GM12878 (cell line): ENCODE data around the gene ITGA11. TPM values are rescaled to one million over a fixed set of nuclear protein-coding genes. Genes with fewer than 3 reads are reported as not detected.

ENCODE experiments used
- ATAC-seq: fragments of 200-7000 bp; cut with Tn5 transposase; 3 replicates; pipeline ENCODE4 v1.9.1; 2020; ENCODE audit warnings: mild to moderate bottlenecking, moderate library complexity
- BruUV-seq: library from RNA; stranded (reverse); fragments of 400-500 nt; replicated peaks from 2 replicates; lab custom pipeline; 2021; lab: Mats Ljungman, UMichigan
- CTCF ChIA-PET: fragments of 300-600 bp; sonication (Branson Sonifier 250); formaldehyde crosslinking; extraction: SDS; loops from one replicate; lab custom pipeline; 2021; ENCODE audit warnings: inconsistent platforms; lab: Yijun Ruan, JAX
- POLR2A ChIA-PET: fragments of 350-600 bp; formaldehyde crosslinking; extraction: SDS; loops from one replicate; lab custom pipeline; 2021; ENCODE audit warnings: inconsistent platforms; lab: Charles Lee
- RAD21 ChIA-PET: fragments of 300-600 bp; sonication (Branson Sonifier 250); formaldehyde crosslinking; loops from one replicate; lab custom pipeline; 2023; ENCODE audit warnings: antibody characterized with exemption; ENCODE audit not compliant: unreplicated experiment; lab: Charles Lee
- SMC1A ChIA-PET: fragments of 300-600 bp; sonication (Branson Sonifier 250); formaldehyde crosslinking; loops from one replicate; lab custom pipeline; 2023; ENCODE audit not compliant: unreplicated experiment, uncharacterized antibody; lab: Charles Lee
- DNase-seq: peaks from one replicate; pipeline ENCODE4 v3.0.0-alpha.2; 2011; ENCODE audit warnings: low read depth, low spot score
- FAIRE-seq: peaks from 3 replicates; lab custom pipeline; 2011; peaks lifted over from hg19 to GRCh38; lab: Jason Lieb, UNC
- H2AFZ ChIP-seq: 2 replicates; pipeline ENCODE4 v1.6.0; 2011; ENCODE audit warnings: low read depth, low read length, control low read depth; ENCODE audit not compliant: control insufficient read depth
- H3K27ac ChIP-seq: 2 replicates; pipeline ENCODE4 v1.5.1; 2011; ENCODE audit warnings: control low read depth; ENCODE audit not compliant: control insufficient read depth, insufficient read depth
- H3K27me3 ChIP-seq, 2 experiments: replicated peaks in 1 of 2; 2 replicates each; pipeline versions ENCODE4 v1.6.0 to v1.6.1; 2011; ENCODE audit warnings: low read length in 1 of 2; ENCODE audit not compliant: control insufficient read depth in 2 of 2, insufficient read depth in 2 of 2
- H3K36me3 ChIP-seq, 2 experiments: 2 replicates each; pipeline ENCODE4 v1.5.1; 2011; ENCODE audit warnings: low read length in 1 of 2; ENCODE audit not compliant: control insufficient read depth in 2 of 2, insufficient read depth in 2 of 2
- H3K4me1 ChIP-seq: 2 replicates; pipeline ENCODE4 v1.6.1; 2011; ENCODE audit warnings: mild to moderate bottlenecking, low read length, moderate library complexity, mixed read lengths; ENCODE audit not compliant: control insufficient read depth, insufficient read depth
- H3K4me2 ChIP-seq: 2 replicates; pipeline ENCODE4 v1.6.0; 2011; ENCODE audit warnings: control low read depth; ENCODE audit not compliant: control insufficient read depth, insufficient read depth
- H3K4me3 ChIP-seq: fragments of 200-600 bp; sonication (generic); 2 replicates; pipeline ENCODE4 v1.5.1; 2016
- H3K79me2 ChIP-seq: 2 replicates; pipeline ENCODE4 v1.6.0; 2011; ENCODE audit warnings: low read length; ENCODE audit not compliant: control insufficient read depth, insufficient read depth
- H3K9ac ChIP-seq: 2 replicates; pipeline ENCODE4 v1.8.0; 2011; ENCODE audit warnings: low read length, control low read depth, mixed read lengths; ENCODE audit not compliant: control insufficient read depth, insufficient read depth
- H3K9me3 ChIP-seq: replicated peaks from 3 replicates; pipeline ENCODE4 v1.5.1; 2011; ENCODE audit warnings: mild to moderate bottlenecking, low read length; ENCODE audit not compliant: control insufficient read depth, insufficient read depth
- H4K20me1 ChIP-seq: 2 replicates; pipeline ENCODE4 v1.6.0; 2011; ENCODE audit not compliant: control insufficient read depth, insufficient read depth
- BCL3 ChIP-seq: IDR thresholded peaks from 2 replicates; pipeline ENCODE4 v1.6.1; 2011; ENCODE audit warnings: borderline replicate concordance, low read depth, mild to moderate bottlenecking, moderate library complexity, low read length; ENCODE audit not compliant: insufficient read depth, poor library complexity, severe bottlenecking
- BHLHE40 ChIP-seq, 2 experiments: fragments of 450-650 bp in 1 of 2; IDR thresholded peaks; 2 replicates each; pipeline ENCODE4 v1.6.1; 2011 to 2017; ENCODE audit warnings: low read depth in 2 of 2, borderline replicate concordance in 1 of 2, improper control_type of control experiment in 1 of 2, low read length in 1 of 2, mild to moderate bottlenecking in 1 of 2
- FOXK2 ChIP-seq: fragments of 450-650 bp; IDR thresholded peaks from 2 replicates; pipeline ENCODE4 v1.6.1; 2017; ENCODE audit warnings: mild to moderate bottlenecking, moderate library complexity
- SKIL ChIP-seq: fragments of 450-650 bp; IDR thresholded peaks from 2 replicates; pipeline ENCODE4 v1.6.1; 2017; ENCODE audit warnings: mild to moderate bottlenecking, low read depth, inconsistent platforms; ENCODE audit not compliant: poor library complexity, severe bottlenecking
- SPI1 ChIP-seq: IDR thresholded peaks from 2 replicates; pipeline ENCODE4 v1.6.1; 2011; ENCODE audit warnings: low read depth, mild to moderate bottlenecking, low read length, moderate library complexity, borderline replicate concordance; ENCODE audit not compliant: insufficient read depth
- SUPT20H ChIP-seq: IDR thresholded peaks from 2 replicates; pipeline ENCODE4 v1.6.1; 2011; ENCODE audit warnings: low read depth, mild to moderate bottlenecking, low read length, moderate library complexity, borderline replicate concordance; ENCODE audit not compliant: control insufficient read depth
- ZBTB4 ChIP-seq: fragments of 450-650 bp; formaldehyde crosslinking; IDR thresholded peaks from 2 replicates; pipeline ENCODE4 v1.4.0; 2022; ENCODE audit warnings: mild to moderate bottlenecking, moderate library complexity
- WGBS: methylation state at CpG from one replicate; pipeline ENCODE4 v1.1.6; 2016; ENCODE audit warnings: low lambda C conversion rate; ENCODE audit not compliant: insufficient replicate concordance, insufficient coverage; ENCODE audit errors: missing lambda C conversion rate; 5-methylcytosine and 5-hydroxymethylcytosine counted together
- in situ Hi-C: fragments of 300-500 bp; cut with MboI; formaldehyde crosslinking; loops from 9 replicates; pipeline ENCODE4 v1.14.3; 2018; ENCODE audit warnings: mixed read lengths
- intact Hi-C: fragments of 100-400 bp; cut with micrococcal nuclease; formaldehyde crosslinking; loops from one replicate; pipeline ENCODE4 v1.14.2; 2022; ENCODE audit not compliant: unreplicated experiment
- polyA plus RNA-seq, 11 experiments: library from polyadenylated mRNA; depleted of rRNA in 4 of 11; unstranded in 6 of 11; stranded (reverse) in 5 of 11; fragments of >200 nt; fragmentation: Nextera tagmentation in 4 of 11; fragmentation: Illumina TruSeq in 1 of 11; extraction: Ambion mirVana in 4 of 11; extraction: Trizol in 1 of 11; gene quantifications; 1 replicate in 1 of 11; 2 replicates in 10 of 11; pipeline versions ENCODE4 v1.2.1 to v1.2.3, GENCODE V29; 2011 to 2016; ENCODE audit warnings: inconsistent platforms in 2 of 11, missing spikeins in 2 of 11, low read depth in 1 of 11
- total RNA-seq, 4 experiments: library from RNA; depleted of rRNA in 3 of 4; stranded (reverse); fragments of >200 nt in 3 of 4; fragmentation: Illumina TruSeq in 1 of 4; extraction: Trizol in 1 of 4; gene quantifications; 2 replicates each; pipeline versions ENCODE4 v1.2.1 to v1.2.3, GENCODE V29; 2013 to 2021

The ITGA11 gene
- total and polyA plus RNA-seq, 10 of the 15 experiments (the other 5 are each of a cell fraction or from before 2014, with no cell fraction given) = under 0.01 to 0.36 (median 0.13) TPM; not detected in 1

GRCh38 chr15:68362537-68363126 is 69.3 kb downstream of the ITGA11 start:
- DNase-seq (no peak), FAIRE-seq (no peak), ATAC-seq (no peak)
- Histone ChIP-seq H3K4me1 (no peaks in the 10 kb centered on the region), H3K27me3 (peaks cover 0 to 9% of the 10 kb centered on the region in 2 experiments; a peak in 3 of 4 replicates), H3K4me2 (no peak overlapping the region), H3K4me3 (no peak overlapping the region), H3K79me2 (no peaks in the 10 kb centered on the region), H3K9ac (no peak overlapping the region), H2AFZ (no peak overlapping the region), H3K36me3 (no peaks in the 10 kb centered on the region), H3K27ac (no peak overlapping the region), H3K9me3 (no peaks in the 10 kb centered on the region), H4K20me1 (no peaks in the 10 kb centered on the region)
- CTCF ChIA-PET = interaction anchor here (0.6 kb wide), 1 partner anchor 936 kb away, joined by 3 read pairs; no protein-coding TSS in a partner anchor
- intact Hi-C loops (no loop called here), in situ Hi-C loops (no loop called here)
- POLR2A ChIA-PET = no interaction called here
- no TSS peak for BruUV-seq
- 0% methylated on average over 1 of the region's 1 CpG for WGBS
- TF ChIP-seq FOXK2 (0 out of 2 replicates have a peak, but pooled peaks have one; percentile 10), BCL3 (no peak)
- RAD21 ChIA-PET = no interaction called here
- SMC1A ChIA-PET = no interaction called here

GRCh38 chr15:68360721-68361120 is 71.2 kb downstream of the ITGA11 start:
- no peak overlapping the region for H3K9ac ChIP-seq
- FAIRE-seq (no peak), DNase-seq (no peak), ATAC-seq (no peak)
- H3K4me1 ChIP-seq = no peaks in the 10 kb centered on the region
- H3K9me3 ChIP-seq = no peaks in the 10 kb centered on the region; the same call in 2 of the 3 replicates
- no peak overlapping the region for H2AFZ ChIP-seq
- no peak overlapping the region for H3K4me3 ChIP-seq
- WGBS = 3% methylated on average over 8 of the region's 8 CpGs
- H4K20me1 ChIP-seq = no peaks in the 10 kb centered on the region
- ChIA-PET SMC1A (interaction anchor here (0.7 to 0.8 kb wide), 2 partner anchors 8 to 16 kb away, joined by 3 to 4 read pairs; no protein-coding TSS in a partner anchor), CTCF (no interaction called here), POLR2A (no interaction called here), RAD21 (no interaction called here)
- no TSS peak for BruUV-seq
- no peaks in the 10 kb centered on the region for H3K79me2 ChIP-seq
- H3K4me2 ChIP-seq = no peak overlapping the region
- H3K27me3 ChIP-seq = peaks cover 0 to 2% of the 10 kb centered on the region in 2 experiments; a peak in 2 of 4 replicates
- H3K36me3 ChIP-seq = no peaks in the 10 kb centered on the region
- H3K27ac ChIP-seq = no peak overlapping the region
- in situ Hi-C loops (no loop called here), intact Hi-C loops (no loop called here)
- TF ChIP-seq SUPT20H (no peak), SPI1 (no peak), BHLHE40 (IDR thresholded peaks at IDR 0.05; ENCODE audit: borderline replicate concordance in 1 of 2, low read depth in 2 of 2, low read length in 1 of 2) (no peak), ZBTB4 (no peak), SKIL (no peak)
